Measurements from ENCODE around the gene APAF1. TPM values are rescaled to one million over a fixed set of nuclear protein-coding genes. Genes with fewer than 3 reads are reported as not detected.

Gene APAF1
- total RNA-seq, 1 experiment from 2014 or later: 19.3 TPM

DNA sequence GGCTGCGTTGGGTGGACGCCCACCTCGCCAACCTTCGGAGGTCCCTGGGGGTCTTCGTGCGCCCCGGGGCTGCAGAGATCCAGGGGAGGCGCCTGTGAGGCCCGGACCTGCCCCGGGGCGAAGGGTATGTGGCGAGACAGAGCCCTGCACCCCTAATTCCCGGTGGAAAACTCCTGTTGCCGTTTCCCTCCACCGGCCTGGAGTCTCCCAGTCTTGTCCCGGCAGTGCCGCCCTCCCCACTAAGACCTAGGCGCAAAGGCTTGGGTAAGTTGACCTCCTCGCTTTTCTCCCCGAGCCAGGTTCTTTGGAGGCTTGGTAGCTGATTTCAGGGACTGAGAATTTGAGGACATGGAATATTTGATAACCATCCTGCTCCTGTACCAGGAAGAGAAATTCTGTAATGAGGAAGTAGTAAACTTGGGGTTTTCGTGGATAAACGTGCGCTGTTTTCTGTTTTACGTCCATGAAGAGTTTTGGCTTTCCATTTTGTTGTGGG lies 530 bp downstream of the APAF1 start:
- POLR2A ChIA-PET: no interaction called here
- CTCF ChIA-PET: no interaction called here
- Mint-ChIP-seq H3K9me3 (no peaks in the 10 kb centered on the region), H3K4me1 (peaks cover 16% of the 10 kb centered on the region), H3K27ac (no peak overlapping the region), H3K36me3 (peaks cover 12% of the 10 kb centered on the region), H3K4me3 (peak overlapping the region; percentile 95), H3K27me3 (ENCODE audit: low read depth) (no peaks in the 10 kb centered on the region; the same call in 1 of the 2 replicates)
- ATAC-seq (peak; percentile 2), DNase-seq (ENCODE audit: low spot score) (peak; percentile 21)
- TF ChIP-seq, protein P1, sequence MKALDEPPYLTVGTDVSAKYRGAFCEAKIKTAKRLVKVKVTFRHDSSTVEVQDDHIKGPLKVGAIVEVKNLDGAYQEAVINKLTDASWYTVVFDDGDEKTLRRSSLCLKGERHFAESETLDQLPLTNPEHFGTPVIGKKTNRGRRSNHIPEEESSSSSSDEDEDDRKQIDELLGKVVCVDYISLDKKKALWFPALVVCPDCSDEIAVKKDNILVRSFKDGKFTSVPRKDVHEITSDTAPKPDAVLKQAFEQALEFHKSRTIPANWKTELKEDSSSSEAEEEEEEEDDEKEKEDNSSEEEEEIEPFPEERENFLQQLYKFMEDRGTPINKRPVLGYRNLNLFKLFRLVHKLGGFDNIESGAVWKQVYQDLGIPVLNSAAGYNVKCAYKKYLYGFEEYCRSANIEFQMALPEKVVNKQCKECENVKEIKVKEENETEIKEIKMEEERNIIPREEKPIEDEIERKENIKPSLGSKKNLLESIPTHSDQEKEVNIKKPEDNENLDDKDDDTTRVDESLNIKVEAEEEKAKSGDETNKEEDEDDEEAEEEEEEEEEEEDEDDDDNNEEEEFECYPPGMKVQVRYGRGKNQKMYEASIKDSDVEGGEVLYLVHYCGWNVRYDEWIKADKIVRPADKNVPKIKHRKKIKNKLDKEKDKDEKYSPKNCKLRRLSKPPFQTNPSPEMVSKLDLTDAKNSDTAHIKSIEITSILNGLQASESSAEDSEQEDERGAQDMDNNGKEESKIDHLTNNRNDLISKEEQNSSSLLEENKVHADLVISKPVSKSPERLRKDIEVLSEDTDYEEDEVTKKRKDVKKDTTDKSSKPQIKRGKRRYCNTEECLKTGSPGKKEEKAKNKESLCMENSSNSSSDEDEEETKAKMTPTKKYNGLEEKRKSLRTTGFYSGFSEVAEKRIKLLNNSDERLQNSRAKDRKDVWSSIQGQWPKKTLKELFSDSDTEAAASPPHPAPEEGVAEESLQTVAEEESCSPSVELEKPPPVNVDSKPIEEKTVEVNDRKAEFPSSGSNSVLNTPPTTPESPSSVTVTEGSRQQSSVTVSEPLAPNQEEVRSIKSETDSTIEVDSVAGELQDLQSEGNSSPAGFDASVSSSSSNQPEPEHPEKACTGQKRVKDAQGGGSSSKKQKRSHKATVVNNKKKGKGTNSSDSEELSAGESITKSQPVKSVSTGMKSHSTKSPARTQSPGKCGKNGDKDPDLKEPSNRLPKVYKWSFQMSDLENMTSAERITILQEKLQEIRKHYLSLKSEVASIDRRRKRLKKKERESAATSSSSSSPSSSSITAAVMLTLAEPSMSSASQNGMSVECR (CRISPR knock-in tag; IDR thresholded peaks at IDR 0.05; ENCODE audit: borderline replicate concordance): 0 out of 2 replicates have a peak, but pooled peaks have one; percentile 13
- peak; percentile 98 for TF ChIP-seq ZNF121 (CRISPR knock-in tag; IDR thresholded peaks at IDR 0.05)
- TF ChIP-seq, protein P2, sequence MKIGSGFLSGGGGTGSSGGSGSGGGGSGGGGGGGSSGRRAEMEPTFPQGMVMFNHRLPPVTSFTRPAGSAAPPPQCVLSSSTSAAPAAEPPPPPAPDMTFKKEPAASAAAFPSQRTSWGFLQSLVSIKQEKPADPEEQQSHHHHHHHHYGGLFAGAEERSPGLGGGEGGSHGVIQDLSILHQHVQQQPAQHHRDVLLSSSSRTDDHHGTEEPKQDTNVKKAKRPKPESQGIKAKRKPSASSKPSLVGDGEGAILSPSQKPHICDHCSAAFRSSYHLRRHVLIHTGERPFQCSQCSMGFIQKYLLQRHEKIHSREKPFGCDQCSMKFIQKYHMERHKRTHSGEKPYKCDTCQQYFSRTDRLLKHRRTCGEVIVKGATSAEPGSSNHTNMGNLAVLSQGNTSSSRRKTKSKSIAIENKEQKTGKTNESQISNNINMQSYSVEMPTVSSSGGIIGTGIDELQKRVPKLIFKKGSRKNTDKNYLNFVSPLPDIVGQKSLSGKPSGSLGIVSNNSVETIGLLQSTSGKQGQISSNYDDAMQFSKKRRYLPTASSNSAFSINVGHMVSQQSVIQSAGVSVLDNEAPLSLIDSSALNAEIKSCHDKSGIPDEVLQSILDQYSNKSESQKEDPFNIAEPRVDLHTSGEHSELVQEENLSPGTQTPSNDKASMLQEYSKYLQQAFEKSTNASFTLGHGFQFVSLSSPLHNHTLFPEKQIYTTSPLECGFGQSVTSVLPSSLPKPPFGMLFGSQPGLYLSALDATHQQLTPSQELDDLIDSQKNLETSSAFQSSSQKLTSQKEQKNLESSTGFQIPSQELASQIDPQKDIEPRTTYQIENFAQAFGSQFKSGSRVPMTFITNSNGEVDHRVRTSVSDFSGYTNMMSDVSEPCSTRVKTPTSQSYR (CRISPR knock-in tag; IDR thresholded peaks at IDR 0.05): no peak
- TF ChIP-seq, protein P3, sequence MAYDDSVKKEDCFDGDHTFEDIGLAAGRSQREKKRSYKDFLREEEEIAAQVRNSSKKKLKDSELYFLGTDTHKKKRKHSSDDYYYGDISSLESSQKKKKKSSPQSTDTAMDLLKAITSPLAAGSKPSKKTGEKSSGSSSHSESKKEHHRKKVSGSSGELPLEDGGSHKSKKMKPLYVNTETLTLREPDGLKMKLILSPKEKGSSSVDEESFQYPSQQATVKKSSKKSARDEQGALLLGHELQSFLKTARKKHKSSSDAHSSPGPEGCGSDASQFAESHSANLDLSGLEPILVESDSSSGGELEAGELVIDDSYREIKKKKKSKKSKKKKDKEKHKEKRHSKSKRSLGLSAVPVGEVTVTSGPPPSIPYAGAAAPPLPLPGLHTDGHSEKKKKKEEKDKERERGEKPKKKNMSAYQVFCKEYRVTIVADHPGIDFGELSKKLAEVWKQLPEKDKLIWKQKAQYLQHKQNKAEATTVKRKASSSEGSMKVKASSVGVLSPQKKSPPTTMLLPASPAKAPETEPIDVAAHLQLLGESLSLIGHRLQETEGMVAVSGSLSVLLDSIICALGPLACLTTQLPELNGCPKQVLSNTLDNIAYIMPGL (CRISPR knock-in tag; IDR thresholded peaks at IDR 0.05): 0 out of 2 replicates have a peak, but pooled peaks have one; percentile 13
- TF ChIP-seq, protein P4, sequence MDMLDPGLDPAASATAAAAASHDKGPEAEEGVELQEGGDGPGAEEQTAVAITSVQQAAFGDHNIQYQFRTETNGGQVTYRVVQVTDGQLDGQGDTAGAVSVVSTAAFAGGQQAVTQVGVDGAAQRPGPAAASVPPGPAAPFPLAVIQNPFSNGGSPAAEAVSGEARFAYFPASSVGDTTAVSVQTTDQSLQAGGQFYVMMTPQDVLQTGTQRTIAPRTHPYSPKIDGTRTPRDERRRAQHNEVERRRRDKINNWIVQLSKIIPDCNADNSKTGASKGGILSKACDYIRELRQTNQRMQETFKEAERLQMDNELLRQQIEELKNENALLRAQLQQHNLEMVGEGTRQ (CRISPR knock-in tag; IDR thresholded peaks at IDR 0.05): 0 out of 2 replicates have a peak, but pooled peaks have one; percentile 5
- TF ChIP-seq, protein P5, sequence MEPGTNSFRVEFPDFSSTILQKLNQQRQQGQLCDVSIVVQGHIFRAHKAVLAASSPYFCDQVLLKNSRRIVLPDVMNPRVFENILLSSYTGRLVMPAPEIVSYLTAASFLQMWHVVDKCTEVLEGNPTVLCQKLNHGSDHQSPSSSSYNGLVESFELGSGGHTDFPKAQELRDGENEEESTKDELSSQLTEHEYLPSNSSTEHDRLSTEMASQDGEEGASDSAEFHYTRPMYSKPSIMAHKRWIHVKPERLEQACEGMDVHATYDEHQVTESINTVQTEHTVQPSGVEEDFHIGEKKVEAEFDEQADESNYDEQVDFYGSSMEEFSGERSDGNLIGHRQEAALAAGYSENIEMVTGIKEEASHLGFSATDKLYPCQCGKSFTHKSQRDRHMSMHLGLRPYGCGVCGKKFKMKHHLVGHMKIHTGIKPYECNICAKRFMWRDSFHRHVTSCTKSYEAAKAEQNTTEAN (CRISPR knock-in tag; IDR thresholded peaks at IDR 0.05): 0 out of 2 replicates have a peak, but pooled peaks have one; percentile 9
- TF ChIP-seq, protein P6, sequence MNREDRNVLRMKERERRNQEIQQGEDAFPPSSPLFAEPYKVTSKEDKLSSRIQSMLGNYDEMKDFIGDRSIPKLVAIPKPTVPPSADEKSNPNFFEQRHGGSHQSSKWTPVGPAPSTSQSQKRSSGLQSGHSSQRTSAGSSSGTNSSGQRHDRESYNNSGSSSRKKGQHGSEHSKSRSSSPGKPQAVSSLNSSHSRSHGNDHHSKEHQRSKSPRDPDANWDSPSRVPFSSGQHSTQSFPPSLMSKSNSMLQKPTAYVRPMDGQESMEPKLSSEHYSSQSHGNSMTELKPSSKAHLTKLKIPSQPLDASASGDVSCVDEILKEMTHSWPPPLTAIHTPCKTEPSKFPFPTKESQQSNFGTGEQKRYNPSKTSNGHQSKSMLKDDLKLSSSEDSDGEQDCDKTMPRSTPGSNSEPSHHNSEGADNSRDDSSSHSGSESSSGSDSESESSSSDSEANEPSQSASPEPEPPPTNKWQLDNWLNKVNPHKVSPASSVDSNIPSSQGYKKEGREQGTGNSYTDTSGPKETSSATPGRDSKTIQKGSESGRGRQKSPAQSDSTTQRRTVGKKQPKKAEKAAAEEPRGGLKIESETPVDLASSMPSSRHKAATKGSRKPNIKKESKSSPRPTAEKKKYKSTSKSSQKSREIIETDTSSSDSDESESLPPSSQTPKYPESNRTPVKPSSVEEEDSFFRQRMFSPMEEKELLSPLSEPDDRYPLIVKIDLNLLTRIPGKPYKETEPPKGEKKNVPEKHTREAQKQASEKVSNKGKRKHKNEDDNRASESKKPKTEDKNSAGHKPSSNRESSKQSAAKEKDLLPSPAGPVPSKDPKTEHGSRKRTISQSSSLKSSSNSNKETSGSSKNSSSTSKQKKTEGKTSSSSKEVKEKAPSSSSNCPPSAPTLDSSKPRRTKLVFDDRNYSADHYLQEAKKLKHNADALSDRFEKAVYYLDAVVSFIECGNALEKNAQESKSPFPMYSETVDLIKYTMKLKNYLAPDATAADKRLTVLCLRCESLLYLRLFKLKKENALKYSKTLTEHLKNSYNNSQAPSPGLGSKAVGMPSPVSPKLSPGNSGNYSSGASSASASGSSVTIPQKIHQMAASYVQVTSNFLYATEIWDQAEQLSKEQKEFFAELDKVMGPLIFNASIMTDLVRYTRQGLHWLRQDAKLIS (CRISPR knock-in tag; IDR thresholded peaks at IDR 0.05; ENCODE audit: borderline replicate concordance): 0 out of 2 replicates have a peak, but pooled peaks have one; percentile 4
- TF ChIP-seq, protein P7, sequence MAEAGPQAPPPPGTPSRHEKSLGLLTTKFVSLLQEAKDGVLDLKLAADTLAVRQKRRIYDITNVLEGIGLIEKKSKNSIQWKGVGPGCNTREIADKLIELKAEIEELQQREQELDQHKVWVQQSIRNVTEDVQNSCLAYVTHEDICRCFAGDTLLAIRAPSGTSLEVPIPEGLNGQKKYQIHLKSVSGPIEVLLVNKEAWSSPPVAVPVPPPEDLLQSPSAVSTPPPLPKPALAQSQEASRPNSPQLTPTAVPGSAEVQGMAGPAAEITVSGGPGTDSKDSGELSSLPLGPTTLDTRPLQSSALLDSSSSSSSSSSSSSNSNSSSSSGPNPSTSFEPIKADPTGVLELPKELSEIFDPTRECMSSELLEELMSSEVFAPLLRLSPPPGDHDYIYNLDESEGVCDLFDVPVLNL (CRISPR knock-in tag; IDR thresholded peaks at IDR 0.05; ENCODE audit: borderline replicate concordance, low read depth): no peak
- TF ChIP-seq ZNF263 (CRISPR knock-in tag; IDR thresholded peaks at IDR 0.05; ENCODE audit: low read depth): no peak
- no peak for TF ChIP-seq FOXJ3 (CRISPR knock-in tag; IDR thresholded peaks at IDR 0.05; ENCODE audit: borderline replicate concordance)
- no peak for TF ChIP-seq IRF2 (CRISPR knock-in tag; IDR thresholded peaks at IDR 0.05; ENCODE audit: borderline replicate concordance, low read depth)
- TF ChIP-seq SMAD3 (CRISPR knock-in tag; IDR thresholded peaks at IDR 0.05; ENCODE audit: borderline replicate concordance): no peak
- no peak for TF ChIP-seq JAZF1 (CRISPR knock-in tag; IDR thresholded peaks at IDR 0.05)
